Tibial artery (tissue), 4 donors: ENCODE data around the gene MAPK8.
"Not testable (repeated sequence)": the region's sequence is repeated elsewhere in the genome, so short reads cannot be mapped to it uniquely, and the experiment has no call there.

Experiments used
- DNase-seq, 2 donors: peaks; one replicate each; pipeline ENCODE4 v3.0.0-alpha.2; 2019
- H3K27ac ChIP-seq, 2 donors: fragments of 200-600 bp; sonication (generic) in 1 of 2; 1 replicate in 1 of 2; 2 replicates in 1 of 2; pipeline ENCODE4 v1.5.1; 2018 to 2019; ENCODE audit warnings: mild to moderate bottlenecking in 1 of 2
- H3K27me3 ChIP-seq, 2 donors: fragments of 200-600 bp; sonication (generic) in 1 of 2; one replicate each; pipeline versions ENCODE4 v1.5.1 to v1.6.0; 2016 to 2019
- H3K36me3 ChIP-seq, 3 donors: fragments of 200-600 bp; sonication (generic) in 2 of 3; one replicate each; pipeline ENCODE4 v1.5.1; 2016 to 2019; ENCODE audit warnings: mild to moderate bottlenecking in 2 of 3
- H3K4me1 ChIP-seq, 4 donors: fragments of 200-600 bp; sonication (generic) in 2 of 4; 1 replicate in 3 of 4; 2 replicates in 1 of 4; pipeline ENCODE4 v1.5.1; 2016 to 2019
- H3K4me3 ChIP-seq, 2 donors: fragments of 200-600 bp; sonication (generic) in 1 of 2; 1 replicate in 1 of 2; 2 replicates in 1 of 2; pipeline ENCODE4 v1.5.1; 2018 to 2019; ENCODE audit warnings: mild to moderate bottlenecking in 2 of 2
- H3K9me3 ChIP-seq, 3 donors: fragments of 200-600 bp; sonication (generic) in 1 of 3; one replicate each; pipeline ENCODE4 v1.5.1; 2016 to 2019
- intact Hi-C: fragments of 100-400 bp; cut with DNase I; formaldehyde crosslinking; loops from one replicate; pipeline ENCODE4 v1.15.0; 2023; ENCODE audit warnings: low total_unique reads
- TF ChIP-seq, protein P1 (sequence below), 2 experiments: fragments of 200-600 bp in 1 of 2; fragments of 450-650 bp in 1 of 2; IDR thresholded peaks; one replicate each; pipeline ENCODE4 v1.5.1; 2017 to 2019; ENCODE audit warnings: antibody characterized with exemption in 2 of 2, mild to moderate bottlenecking in 1 of 2, moderate library complexity in 1 of 2

MAPK8 gene

DNA sequence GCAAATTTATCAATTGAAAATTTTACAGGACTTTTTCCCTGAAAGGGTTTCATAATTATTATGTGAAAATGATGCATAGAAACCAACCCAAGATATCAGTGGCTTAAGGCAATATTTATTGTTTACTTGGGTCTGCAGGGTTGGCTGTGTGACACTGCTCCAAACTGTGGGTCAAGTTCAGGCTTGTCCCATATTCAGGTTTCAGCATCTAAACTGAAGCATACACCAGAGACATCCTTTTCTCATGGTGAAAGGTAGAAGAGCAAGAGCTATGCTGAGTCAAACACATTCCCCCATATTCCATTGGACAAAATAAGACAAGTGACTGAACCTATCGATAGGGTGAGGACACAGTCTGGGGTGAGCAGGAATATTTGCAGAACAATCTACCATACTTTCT is 110.9 kb downstream of the MAPK8 start:
- Histone ChIP-seq H3K36me3 (peaks cover 9 to 11% (median 10%) of the 10 kb centered on the region in 3 donors), H3K9me3 (peaks cover 0 to 7% (median 5%) of the 10 kb centered on the region in 3 donors), H3K27me3 (no peaks in the 10 kb centered on the region), H3K4me3 (no peak overlapping the region), H3K27ac (no peak overlapping the region), H3K4me1 (peaks cover 0 to 23% (median 0%) of the 10 kb centered on the region in 4 donors)
- no peak for DNase-seq
- intact Hi-C loops: no loop called here
- TF ChIP-seq, protein P1, sequence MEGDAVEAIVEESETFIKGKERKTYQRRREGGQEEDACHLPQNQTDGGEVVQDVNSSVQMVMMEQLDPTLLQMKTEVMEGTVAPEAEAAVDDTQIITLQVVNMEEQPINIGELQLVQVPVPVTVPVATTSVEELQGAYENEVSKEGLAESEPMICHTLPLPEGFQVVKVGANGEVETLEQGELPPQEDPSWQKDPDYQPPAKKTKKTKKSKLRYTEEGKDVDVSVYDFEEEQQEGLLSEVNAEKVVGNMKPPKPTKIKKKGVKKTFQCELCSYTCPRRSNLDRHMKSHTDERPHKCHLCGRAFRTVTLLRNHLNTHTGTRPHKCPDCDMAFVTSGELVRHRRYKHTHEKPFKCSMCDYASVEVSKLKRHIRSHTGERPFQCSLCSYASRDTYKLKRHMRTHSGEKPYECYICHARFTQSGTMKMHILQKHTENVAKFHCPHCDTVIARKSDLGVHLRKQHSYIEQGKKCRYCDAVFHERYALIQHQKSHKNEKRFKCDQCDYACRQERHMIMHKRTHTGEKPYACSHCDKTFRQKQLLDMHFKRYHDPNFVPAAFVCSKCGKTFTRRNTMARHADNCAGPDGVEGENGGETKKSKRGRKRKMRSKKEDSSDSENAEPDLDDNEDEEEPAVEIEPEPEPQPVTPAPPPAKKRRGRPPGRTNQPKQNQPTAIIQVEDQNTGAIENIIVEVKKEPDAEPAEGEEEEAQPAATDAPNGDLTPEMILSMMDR (IDR thresholded peaks at IDR 0.05): no peak

DNA sequence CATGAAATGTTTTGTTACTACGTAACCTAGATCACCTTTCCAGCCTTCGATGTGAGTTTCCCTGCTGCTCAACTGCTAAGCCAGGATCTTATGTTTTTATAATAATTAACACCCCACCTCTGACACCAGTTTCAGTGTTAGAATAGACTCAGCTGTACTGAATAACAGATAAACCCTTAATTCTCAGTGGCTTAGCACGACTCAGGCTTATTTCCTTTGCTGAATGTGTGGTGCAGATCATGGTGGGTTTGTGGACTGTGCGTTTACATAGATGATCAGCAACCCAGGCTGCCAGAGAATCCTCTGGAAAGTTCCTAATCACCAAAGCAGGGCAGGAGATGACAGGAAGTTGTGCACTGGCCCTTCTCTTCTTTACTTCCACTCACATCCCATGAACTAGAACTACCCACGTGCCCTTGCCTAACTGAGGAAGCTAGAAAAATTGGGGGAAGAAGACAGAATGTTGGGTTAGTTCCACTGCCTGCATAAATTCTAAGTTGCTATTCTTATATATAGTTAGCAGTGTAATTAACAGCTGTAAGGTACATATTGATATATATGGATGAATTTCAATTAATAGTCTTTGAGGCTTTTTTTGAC is 111.8 kb downstream of the MAPK8 start:
- TF ChIP-seq, protein P1 (IDR thresholded peaks at IDR 0.05): no peak
- intact Hi-C loops: no loop called here
- Histone ChIP-seq H3K9me3 (no peaks in the 10 kb centered on the region), H3K27ac (no peak overlapping the region), H3K27me3 (no peaks in the 10 kb centered on the region), H3K4me3 (no peak overlapping the region), H3K36me3 (peaks cover 0 to 2% (median 1%) of the 10 kb centered on the region in 3 donors), H3K4me1 (peaks cover 0 to 32% (median 0%) of the 10 kb centered on the region in 4 donors)
- DNase-seq: no peak

DNA sequence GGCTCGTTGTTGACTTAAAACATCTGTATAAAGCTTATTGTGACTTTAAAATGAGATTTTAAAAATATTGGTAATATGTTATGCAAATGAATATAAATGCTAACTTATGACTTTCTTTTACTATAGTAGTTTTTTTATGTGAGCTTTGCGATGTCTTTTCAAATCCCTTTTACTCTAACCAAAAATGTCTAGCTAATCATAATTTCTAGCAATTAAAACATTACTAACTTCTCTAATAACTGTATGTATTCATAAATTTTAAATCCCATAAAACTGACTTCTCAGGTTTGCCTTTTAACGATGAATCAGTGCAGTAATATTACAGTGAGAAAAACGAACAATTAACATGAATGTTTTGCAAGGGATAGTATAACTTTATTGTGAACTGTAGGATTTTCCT is 113.2 kb downstream of the MAPK8 start:
- no peaks in the 10 kb centered on the region for H3K27me3 ChIP-seq
- no peaks in the 10 kb centered on the region for H3K9me3 ChIP-seq
- TF ChIP-seq, protein P1 (IDR thresholded peaks at IDR 0.05): no peak
- no peak overlapping the region for H3K4me3 ChIP-seq
- intact Hi-C loops: no loop called here
- H3K27ac ChIP-seq: no peak overlapping the region
- DNase-seq: no peak
- H3K36me3 ChIP-seq: no peaks in the 10 kb centered on the region
- peaks cover 0 to 33% (median 0%) of the 10 kb centered on the region in 4 donors for H3K4me1 ChIP-seq

DNA sequence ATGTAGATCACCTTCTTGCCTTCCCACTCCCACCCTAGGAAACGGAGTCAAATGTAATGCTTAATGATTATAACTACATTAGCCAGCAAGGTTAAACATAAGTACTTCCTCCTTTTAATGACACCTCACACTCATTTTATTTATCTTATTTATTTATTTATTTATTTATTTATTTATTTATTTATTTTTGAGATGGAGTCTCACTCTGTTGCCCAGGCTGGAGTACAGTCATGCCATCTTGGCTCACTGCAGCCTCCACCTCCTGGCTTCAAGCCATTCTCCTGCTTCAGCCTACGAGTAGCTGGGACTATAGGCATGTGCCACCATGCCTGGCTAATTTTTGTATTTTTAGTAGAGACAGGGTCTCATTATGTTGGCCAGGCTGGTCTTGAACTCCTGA is 115.4 kb downstream of the MAPK8 start:
- H3K4me1 ChIP-seq: peaks cover 0 to 29% (median 0%) of the 10 kb centered on the region in 4 donors
- intact Hi-C loops, H3K27ac ChIP-seq: not testable (repeated sequence)

DNA sequence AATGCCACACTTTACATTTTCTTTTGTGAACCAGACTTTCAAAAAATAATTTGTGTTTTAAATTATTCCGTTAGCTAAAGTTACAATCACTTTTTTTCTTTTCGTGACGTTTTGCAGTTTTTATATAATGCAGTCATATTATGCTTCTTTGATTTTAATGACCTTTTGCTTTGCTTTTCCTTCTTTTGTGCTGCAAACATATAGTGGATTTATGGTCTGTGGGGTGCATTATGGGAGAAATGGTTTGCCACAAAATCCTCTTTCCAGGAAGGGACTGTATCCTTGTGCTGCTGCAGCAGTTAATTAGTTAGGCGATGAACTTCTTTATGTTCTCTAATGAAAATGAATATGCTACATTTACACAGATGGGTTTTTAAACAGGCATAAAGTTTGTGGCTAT is 117.4 kb downstream of the MAPK8 start:
- Histone ChIP-seq H3K9me3 (no peaks in the 10 kb centered on the region), H3K4me3 (no peak overlapping the region), H3K4me1 (peaks cover 0 to 28% (median 0%) of the 10 kb centered on the region in 4 donors), H3K27me3 (no peaks in the 10 kb centered on the region), H3K27ac (no peak overlapping the region), H3K36me3 (peaks cover 12 to 18% (median 16%) of the 10 kb centered on the region in 3 donors)
- TF ChIP-seq, protein P1 (IDR thresholded peaks at IDR 0.05): no peak
- intact Hi-C loops: no loop called here
- DNase-seq: no peak

More for the DNA sequence above, 115.4 kb downstream of the MAPK8 start:
- H3K27me3 ChIP-seq, H3K36me3 ChIP-seq, H3K9me3 ChIP-seq, DNase-seq, H3K4me3 ChIP-seq: not testable (repeated sequence)

DNA sequence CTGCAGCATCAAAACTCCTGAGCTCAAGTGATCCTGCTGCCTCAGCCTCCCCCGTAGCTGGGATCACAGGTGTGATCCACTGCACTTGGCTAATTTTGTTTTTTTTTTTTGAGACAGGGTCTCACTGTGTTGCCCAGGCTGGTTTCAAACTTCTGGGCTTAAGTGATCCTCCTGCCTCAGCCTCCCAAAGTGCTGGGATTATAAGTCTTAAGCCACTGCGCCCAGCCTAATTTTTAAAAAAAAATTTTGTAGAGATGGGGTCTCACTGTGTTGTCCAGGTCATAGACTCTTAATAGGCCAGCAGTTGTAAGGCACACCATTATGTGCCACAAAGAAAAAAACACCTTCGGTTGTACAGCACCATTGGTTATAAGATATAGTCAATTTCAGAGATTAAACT is 122.4 kb downstream of the MAPK8 start:
- intact Hi-C loops: no loop called here
- TF ChIP-seq, protein P1 (IDR thresholded peaks at IDR 0.05): no peak

More for the DNA sequence above, 122.4 kb downstream of the MAPK8 start:
- Histone ChIP-seq H3K4me3 (no peak overlapping the region), H3K4me1 (no peaks in the 10 kb centered on the region), H3K27ac (no peak overlapping the region), H3K36me3 (peaks cover 26 to 32% (median 29%) of the 10 kb centered on the region in 3 donors), H3K27me3 (no peaks in the 10 kb centered on the region), H3K9me3 (no peaks in the 10 kb centered on the region)
- DNase-seq: no peak
